T-helper 22 cell (primary cell): Measurements from ENCODE around the gene COL28A1.
"Not testable (repeated sequence)": the region's sequence is repeated elsewhere in the genome, so short reads cannot be mapped to it uniquely, and the experiment has no call there.

Source experiments
- DNase-seq: peaks from one replicate; pipeline ENCODE4 v3.0.0-alpha.2; 2020; ENCODE audit warnings: low read depth

The COL28A1 gene

GRCh38 chr7:7561591-7561990, 25.9 kb upstream of the COL28A1 start:
- DNase-seq = not testable (repeated sequence)

GRCh38 chr7:7557252-7557651, 21.6 kb upstream of the COL28A1 start:
- DNase-seq = no peak

- no peak for DNase-seq
Measured at GRCh38 chr7:7556852-7557251, 21.2 kb upstream of the COL28A1 start.

- no peak for DNase-seq
Measured at GRCh38 chr7:7554649-7555575, 19.2 kb upstream of the COL28A1 start.

- DNase-seq = no peak
Measured at GRCh38 chr7:7554021-7554432, 18.4 kb upstream of the COL28A1 start.

- no peak for DNase-seq
Measured at GRCh38 chr7:7553386-7553785, 17.7 kb upstream of the COL28A1 start.

- no peak for DNase-seq
Measured at GRCh38 chr7:7552199-7552598, 16.5 kb upstream of the COL28A1 start.

GRCh38 chr7:7550663-7551062, 15.0 kb upstream of the COL28A1 start:
- no peak for DNase-seq

GRCh38 chr7:7548407-7548806, 12.7 kb upstream of the COL28A1 start:
- DNase-seq = no peak

- no peak for DNase-seq
Measured at GRCh38 chr7:7542251-7542835, 6.7 kb upstream of the COL28A1 start.

GRCh38 chr7:7539711-7540110, 4.0 kb upstream of the COL28A1 start:
- no peak for DNase-seq

- no peak for DNase-seq
Measured at GRCh38 chr7:7539152-7539551, 3.5 kb upstream of the COL28A1 start.

GRCh38 chr7:7537711-7538110, 2.0 kb upstream of the COL28A1 start:
- no peak for DNase-seq

GRCh38 chr7:7536396-7537019, 835 bp upstream of the COL28A1 start:
- no peak for DNase-seq

GRCh38 chr7:7533831-7534430, 1.7 kb downstream of the COL28A1 start:
- no peak for DNase-seq

- no peak for DNase-seq
Measured at GRCh38 chr7:7529328-7529727, 6.3 kb downstream of the COL28A1 start.

GRCh38 chr7:7527047-7527446, 8.6 kb downstream of the COL28A1 start:
- no peak for DNase-seq

GRCh38 chr7:7526006-7526405, 9.7 kb downstream of the COL28A1 start:
- DNase-seq = no peak

- no peak for DNase-seq
Measured at GRCh38 chr7:7524121-7524520, 11.6 kb downstream of the COL28A1 start.

- no peak for DNase-seq
Measured at GRCh38 chr7:7522421-7522820, 13.3 kb downstream of the COL28A1 start.

GRCh38 chr7:7521259-7521658, 14.4 kb downstream of the COL28A1 start:
- no peak for DNase-seq

- DNase-seq = no peak
Measured at GRCh38 chr7:7519528-7519927, 16.1 kb downstream of the COL28A1 start.

- no peak for DNase-seq
Measured at GRCh38 chr7:7519056-7519455, 16.6 kb downstream of the COL28A1 start.
